OCI-LY1 (cell line): Measurements from ENCODE around the gene FBXO34.

Experiments
- CTCF ChIP-seq: fragments of 200-600 bp; sonication (generic), shearing (Covaris generic); IDR thresholded peaks from 2 replicates; pipeline ENCODE4 v1.5.1; 2017; ENCODE audit warnings: mild to moderate bottlenecking, antibody characterized with exemption, low read length, moderate library complexity, mixed read lengths
- EZH2 ChIP-seq: fragments of 200-600 bp; sonication (generic), shearing (Covaris generic); IDR thresholded peaks from 2 replicates; pipeline ENCODE4 v1.8.0; 2017; ENCODE audit warnings: borderline replicate concordance, mixed run types, mild to moderate bottlenecking, antibody characterized with exemption, low read length, moderate library complexity, mixed read lengths

- no peak for TF ChIP-seq CTCF
- no peak for TF ChIP-seq EZH2
Observed at GRCh38 chr14:55255979-55256378, 15.2 kb upstream of the FBXO34 start.
